IPS-NIHi11 (cell line): Measurements from ENCODE around the gene CCDC110.

Experiments used
- DNase-seq: peaks from one replicate; pipeline ENCODE4 v3.0.0; 2012; ENCODE audit warnings: mixed read lengths, low spot score

Gene CCDC110

DNA sequence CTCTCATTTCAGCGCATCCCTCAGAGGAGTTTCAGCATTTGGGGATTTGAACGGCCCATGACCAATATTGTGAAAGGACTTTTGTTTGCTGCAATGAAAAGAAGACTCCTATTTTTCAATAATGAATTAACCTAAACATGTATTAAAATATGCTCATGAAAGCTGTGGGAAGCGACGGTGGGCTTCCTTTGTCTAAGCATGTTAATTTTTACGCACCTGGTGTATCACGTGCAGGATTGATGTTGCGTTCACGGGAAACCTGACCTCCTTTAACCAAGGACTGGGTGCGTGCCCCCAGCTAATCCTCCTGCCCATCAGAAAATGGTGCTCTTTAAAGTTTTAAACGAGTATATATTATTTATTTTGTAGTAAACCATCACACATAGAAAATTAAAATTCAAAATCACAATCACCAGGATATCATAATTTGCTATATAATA lies 590 bp upstream of the CCDC110 start:
- DNase-seq = no peak

- DNase-seq = no peak
Observed at GRCh38 chr4:185470501-185471195, 885 bp downstream of the CCDC110 start.

- DNase-seq = no peak
Observed at GRCh38 chr4:185469580-185470154, 1.9 kb downstream of the CCDC110 start.

DNA sequence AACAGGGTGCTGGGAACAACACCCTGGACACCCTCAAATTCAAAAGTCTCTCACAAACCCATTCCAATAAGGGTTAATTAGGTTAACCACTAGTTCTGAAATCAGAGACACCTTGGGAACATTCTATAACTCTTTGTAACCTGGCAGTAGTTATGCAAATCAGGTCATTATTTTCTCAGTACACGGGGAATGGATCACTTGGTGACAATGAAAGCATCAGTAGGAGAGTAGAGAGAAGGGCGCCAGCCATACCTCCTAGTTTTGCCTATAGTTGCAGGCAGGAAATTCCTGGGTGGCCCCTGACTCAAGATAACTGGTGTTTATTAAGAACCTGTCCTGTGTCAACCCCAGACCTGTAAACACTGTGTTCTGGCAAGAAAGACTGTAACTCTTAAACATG lies 2.5 kb downstream of the CCDC110 start:
- no peak for DNase-seq

DNA sequence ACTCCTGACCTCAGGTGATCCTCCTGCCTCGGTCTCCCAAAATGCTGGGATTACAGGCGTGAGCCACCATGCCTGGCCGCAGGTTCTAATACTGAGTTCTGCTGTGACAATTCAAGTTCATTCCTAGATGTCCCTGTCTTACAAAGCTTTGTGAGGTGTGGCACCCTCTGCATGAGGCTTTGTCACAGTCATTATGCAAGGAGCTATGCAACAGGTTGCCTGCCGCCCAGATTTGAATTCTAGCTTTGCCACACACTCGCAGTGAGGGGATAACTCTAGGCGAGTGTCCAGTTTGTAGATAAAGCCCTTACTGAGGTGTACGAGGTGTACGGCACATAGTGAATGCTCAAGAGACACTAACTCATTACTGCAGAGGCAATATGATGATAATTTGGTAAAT lies 3.5 kb downstream of the CCDC110 start:
- DNase-seq = no peak

GRCh38 chr4:185467101-185467500 lies 4.4 kb downstream of the CCDC110 start:
- DNase-seq = no peak

DNA sequence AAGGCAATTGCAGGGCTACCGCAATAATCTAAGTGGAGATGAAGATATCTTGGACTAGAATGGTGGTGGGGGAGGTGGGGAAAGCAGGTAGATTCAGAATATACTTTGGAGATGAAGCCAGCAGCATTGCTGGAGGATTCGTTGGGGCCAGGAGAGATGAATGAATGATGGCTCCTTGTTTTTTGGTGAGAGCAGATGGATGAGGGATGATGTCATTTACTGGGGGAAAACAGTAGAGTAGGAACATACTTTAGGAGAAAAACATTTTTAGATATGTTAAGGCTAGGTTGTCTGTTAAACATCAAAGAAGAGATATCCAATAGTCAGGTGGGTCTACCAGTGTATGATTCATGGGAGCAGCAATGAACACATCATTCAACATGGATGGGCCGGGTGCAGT lies 5.8 kb downstream of the CCDC110 start:
- no peak for DNase-seq

GRCh38 chr4:185464887-185465286 lies 6.6 kb downstream of the CCDC110 start:
- DNase-seq = no peak

GRCh38 chr4:185464183-185464582 lies 7.3 kb downstream of the CCDC110 start:
- peak; percentile 47 for DNase-seq

DNA sequence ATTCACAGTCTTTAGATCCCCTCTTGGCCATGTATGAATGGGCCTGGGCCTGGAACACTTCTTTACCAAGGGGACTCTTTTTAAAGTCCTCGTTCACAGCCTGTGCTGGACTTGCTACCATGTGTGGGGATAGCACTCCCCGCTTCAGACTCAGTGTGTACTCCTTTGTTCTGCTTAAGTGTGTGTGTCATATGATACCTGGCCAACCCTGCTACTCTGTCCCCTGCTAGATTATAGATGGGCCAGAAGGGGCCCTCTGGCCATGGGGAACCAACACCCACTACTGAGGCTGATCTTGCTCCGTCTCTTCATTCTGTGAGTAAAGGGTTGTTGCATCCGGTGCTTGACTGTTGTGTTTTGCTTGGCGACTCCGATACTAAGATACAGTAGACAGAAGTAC lies 8.0 kb downstream of the CCDC110 start:
- no peak for DNase-seq

DNA sequence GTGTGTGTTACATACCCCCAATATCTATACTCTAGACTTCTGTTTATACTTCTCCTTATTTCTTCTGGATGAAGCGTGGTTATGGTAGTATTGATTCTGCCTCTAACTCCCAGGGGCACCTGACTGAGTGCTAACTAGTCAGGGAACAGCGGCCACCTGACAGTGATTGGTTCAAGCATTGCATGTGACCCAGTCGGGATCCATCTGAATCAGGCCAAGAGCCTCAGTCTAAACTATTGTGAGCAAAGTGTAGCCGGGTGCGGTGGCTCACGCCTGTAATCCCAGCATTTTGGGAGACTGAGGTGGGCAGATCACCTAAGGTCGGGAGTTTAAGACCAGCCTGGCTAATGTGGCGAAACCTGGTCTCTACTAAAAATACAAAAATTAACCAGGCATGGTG lies 10.0 kb downstream of the CCDC110 start:
- no peak for DNase-seq

- peak; percentile 17 for DNase-seq
Observed at GRCh38 chr4:185457136-185457535, 14.4 kb downstream of the CCDC110 start.

DNA sequence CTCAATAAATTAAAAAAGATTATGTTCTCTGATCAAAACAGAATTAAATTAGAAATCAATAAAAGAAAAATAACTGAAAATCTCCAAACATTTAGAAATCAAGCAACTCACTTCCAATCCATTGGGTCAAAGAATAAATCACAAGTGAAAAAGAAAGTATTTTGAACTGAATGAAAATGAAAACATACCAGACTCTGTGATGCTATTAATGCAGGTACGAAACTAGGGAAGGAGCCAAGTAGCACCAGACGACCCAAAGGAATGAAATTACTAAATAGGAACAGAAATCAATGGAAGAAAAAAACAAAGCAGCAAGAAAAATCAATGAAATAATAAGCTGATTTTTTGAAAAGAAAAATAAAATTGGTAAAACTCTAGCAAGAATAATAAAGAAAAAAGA lies 15.4 kb downstream of the CCDC110 start:
- no peak for DNase-seq

GRCh38 chr4:185445209-185445608 lies 26.3 kb downstream of the CCDC110 start:
- no peak for DNase-seq

DNA sequence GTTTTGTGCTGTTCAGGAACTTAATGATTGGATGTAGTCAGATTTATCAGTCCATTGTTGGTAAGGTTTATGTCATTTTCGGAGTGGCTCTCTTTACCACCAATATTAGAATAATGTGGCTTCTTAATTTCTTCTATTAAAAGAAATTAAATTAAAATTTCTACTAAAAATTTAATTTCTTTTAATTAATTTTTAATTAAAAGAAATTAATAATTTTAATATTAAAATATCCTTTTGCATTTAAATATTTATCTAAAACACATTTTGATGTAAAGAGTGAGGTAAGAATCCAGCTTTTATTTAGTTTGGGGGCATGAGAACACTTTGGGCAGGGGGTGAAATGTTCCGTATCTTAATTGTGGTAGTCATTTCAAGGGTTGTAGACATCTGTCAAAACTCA lies 30.1 kb downstream of the CCDC110 start:
- no peak for DNase-seq

DNA sequence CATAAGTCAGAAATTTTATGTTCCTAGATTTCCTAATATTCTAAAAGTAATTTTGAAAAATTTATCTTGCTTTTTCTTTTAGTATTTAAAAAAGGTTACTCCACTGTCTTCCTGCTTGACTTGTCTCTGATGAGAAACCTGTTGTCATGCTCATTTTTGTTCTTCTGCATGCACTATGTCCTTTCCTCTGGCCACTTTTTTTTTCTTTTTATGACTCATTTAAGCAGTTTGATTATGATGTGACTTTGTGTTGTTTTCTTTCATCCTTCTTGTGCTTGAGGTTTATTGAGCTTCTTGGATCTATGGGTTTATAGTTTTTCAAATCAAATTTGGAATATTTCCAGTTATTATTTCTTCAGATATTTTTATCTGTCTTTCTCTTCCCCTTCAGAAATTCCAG lies 33.7 kb downstream of the CCDC110 start:
- DNase-seq = no peak

DNA sequence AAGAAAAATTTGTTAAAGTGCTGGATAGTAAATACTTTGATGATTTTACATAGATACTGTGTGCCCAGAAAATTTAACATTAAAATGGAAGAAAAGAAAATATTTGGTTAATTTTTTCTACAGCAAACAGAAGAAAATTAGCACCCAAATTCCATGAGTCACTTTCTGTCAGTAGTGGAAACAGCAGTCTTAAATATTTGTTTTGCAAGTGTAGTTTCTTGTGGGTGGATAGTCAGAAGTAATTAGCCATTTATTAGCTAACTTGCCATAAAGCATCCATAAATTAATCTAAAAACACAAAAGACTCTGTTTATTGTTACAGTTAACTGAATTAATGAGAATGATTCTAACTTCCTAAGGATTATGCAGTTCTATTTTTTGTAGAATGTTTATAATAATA lies 36.1 kb downstream of the CCDC110 start:
- DNase-seq = no peak

- DNase-seq = no peak
Observed at GRCh38 chr4:185429660-185430059, 41.9 kb downstream of the CCDC110 start.

DNA sequence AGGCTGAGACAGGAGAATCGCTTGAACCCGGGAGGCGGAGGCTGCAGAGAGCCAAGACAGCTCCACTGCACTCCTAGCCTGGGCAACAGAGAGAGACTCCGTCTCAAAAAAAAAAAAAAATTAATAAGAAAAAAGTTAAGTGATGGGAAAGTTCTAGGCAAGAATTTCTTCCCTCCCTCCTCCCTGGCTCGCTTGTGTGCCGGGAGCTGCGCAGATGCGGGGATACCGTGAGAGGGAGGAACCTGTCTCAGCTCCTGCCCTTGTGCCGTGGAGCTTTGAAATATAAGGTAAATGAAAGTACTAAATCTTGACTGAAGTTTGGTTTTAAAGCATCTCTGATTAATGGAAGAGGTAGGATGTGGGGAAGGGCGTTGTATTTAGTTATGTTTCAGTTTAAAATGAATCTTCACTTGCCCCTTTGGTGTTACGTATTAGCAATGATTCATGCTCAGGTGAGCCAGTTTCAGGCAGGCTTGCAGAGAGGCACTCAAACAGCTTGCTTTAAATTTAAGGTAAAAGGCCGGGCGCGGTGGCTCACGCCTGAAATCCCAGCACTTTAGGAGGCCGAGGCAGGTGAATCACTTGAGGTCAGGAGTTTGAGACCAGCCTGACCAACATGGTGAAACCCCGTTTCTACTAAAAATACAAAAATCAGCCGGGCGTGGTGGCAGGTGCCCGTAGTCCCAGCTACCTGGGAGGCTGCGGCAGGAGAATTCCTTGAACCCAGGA lies 44.4 kb downstream of the CCDC110 start:
- no peak for DNase-seq

- peak; percentile 90 for DNase-seq
Observed at GRCh38 chr4:185425647-185426352, 45.7 kb downstream of the CCDC110 start, which contains the start of gene UFSP2. TSS of gene UFSP2 (minus strand) at chr4:185425964. CDS start at chr4:185425868, 96 bp downstream.

- no peak for DNase-seq
Observed at GRCh38 chr4:185424905-185425646, 46.5 kb downstream of the CCDC110 start.
